ENCODE results near the gene TMEM163.

TMEM163 gene

GRCh38 chr2:134411279-134411827 lies 307.4 kb downstream of the TMEM163 start:
- DNase-seq (ENCODE audit: low read depth, low spot score) = no peak

- DNase-seq (ENCODE audit: low read depth, low spot score) = no peak
Observed at GRCh38 chr2:134410831-134411231, 308.0 kb downstream of the TMEM163 start.

- DNase-seq (ENCODE audit: low read depth, low spot score) = no peak
Observed at GRCh38 chr2:134410006-134410405, 308.8 kb downstream of the TMEM163 start.

GRCh38 chr2:134408791-134409190 lies 310.0 kb downstream of the TMEM163 start:
- no peak for DNase-seq (ENCODE audit: low read depth, low spot score)

- no peak for DNase-seq (ENCODE audit: low read depth, low spot score)
Observed at GRCh38 chr2:134408386-134408785, 310.4 kb downstream of the TMEM163 start.

GRCh38 chr2:134407154-134407890 lies 311.5 kb downstream of the TMEM163 start:
- no peak for DNase-seq (ENCODE audit: low read depth, low spot score)

- DNase-seq (ENCODE audit: low read depth, low spot score) = no peak
Observed at GRCh38 chr2:134406736-134407135, 312.1 kb downstream of the TMEM163 start.

- no peak for DNase-seq (ENCODE audit: low read depth, low spot score)
Observed at GRCh38 chr2:134406311-134406710, 312.5 kb downstream of the TMEM163 start.
